Measurements from ENCODE around the gene PCF11.
"Not testable (repeated sequence)": the region's sequence is repeated elsewhere in the genome, so short reads cannot be mapped to it uniquely, and the experiment has no call there.

The PCF11 gene

GRCh38 chr11:83156996-83157593 is at the start of gene PCF11:
Gene PCF11, plus strand, starts transcription at chr11:83157131. Its CDS starts 309 bp downstream, at chr11:83157440.
- no peak for DNase-seq

GRCh38 chr11:83112886-83113285 is 44.0 kb upstream of the PCF11 start:
- DNase-seq = no peak

GRCh38 chr11:83115026-83115425 is 41.9 kb upstream of the PCF11 start:
- no peak for DNase-seq

GRCh38 chr11:83115551-83115950 is 41.4 kb upstream of the PCF11 start:
- no peak for DNase-seq

GRCh38 chr11:83116015-83116641 is 40.8 kb upstream of the PCF11 start:
- no peak for DNase-seq

- DNase-seq = no peak
These were observed 38.1 kb upstream of the PCF11 start for GRCh38 chr11:83118814-83119213.

GRCh38 chr11:83119216-83119615 is 37.7 kb upstream of the PCF11 start:
- DNase-seq = no peak

GRCh38 chr11:83120327-83120726 is 36.6 kb upstream of the PCF11 start:
- no peak for DNase-seq

- no peak for DNase-seq
These were observed 34.9 kb upstream of the PCF11 start for GRCh38 chr11:83122050-83122449.

- DNase-seq = no peak
These were observed 34.2 kb upstream of the PCF11 start for GRCh38 chr11:83122766-83123165.

GRCh38 chr11:83124636-83125424 is 32.1 kb upstream of the PCF11 start:
- no peak for DNase-seq

- DNase-seq = no peak
These were observed 31.4 kb upstream of the PCF11 start for GRCh38 chr11:83125577-83125976.

- DNase-seq = no peak
These were observed 29.7 kb upstream of the PCF11 start for GRCh38 chr11:83127310-83127637.

- DNase-seq = no peak
These were observed 24.7 kb upstream of the PCF11 start for GRCh38 chr11:83132191-83132590.

GRCh38 chr11:83133266-83133665 is 23.7 kb upstream of the PCF11 start:
- DNase-seq = not testable (repeated sequence)

- no peak for DNase-seq
These were observed 17.6 kb upstream of the PCF11 start for GRCh38 chr11:83139310-83139709.

GRCh38 chr11:83140691-83141455 is 16.1 kb upstream of the PCF11 start:
- DNase-seq = no peak

GRCh38 chr11:83147895-83148294 is 9.0 kb upstream of the PCF11 start:
- DNase-seq = no peak

GRCh38 chr11:83150450-83150849 is 6.5 kb upstream of the PCF11 start:
- no peak for DNase-seq

- no peak for DNase-seq
These were observed 5.5 kb upstream of the PCF11 start for GRCh38 chr11:83151274-83151977.

- no peak for DNase-seq
These were observed 4.7 kb upstream of the PCF11 start for GRCh38 chr11:83152264-83152663.

GRCh38 chr11:83153764-83154163 is 3.2 kb upstream of the PCF11 start:
- no peak for DNase-seq

Data from femur (tissue), 1 donor.